ENCODE measurements around the gene ZNF223.
A peak's percentile ranks its signal among the peaks of the same experiment; 100 is the strongest.

The ZNF223 gene

GRCh38 chr19:44071824-44072542 is 20.1 kb downstream of the ZNF223 start, which contains the start of gene ZNF284:
TSS of gene ZNF284 (plus strand) at chr19:44072159. CDS start at chr19:44076390, 4,231 bp downstream.
- peak; percentile 87 for DNase-seq (ENCODE audit: low spot score)

GRCh38 chr19:44072543-44073401 is 20.9 kb downstream of the ZNF223 start:
- DNase-seq (ENCODE audit: low spot score) = no peak

GRCh38 chr19:44076325-44076724 is 24.5 kb downstream of the ZNF223 start:
- DNase-seq (ENCODE audit: low spot score) = no peak

GRCh38 chr19:44092108-44092507 is 40.3 kb downstream of the ZNF223 start:
- DNase-seq (ENCODE audit: low spot score) = no peak

GRCh38 chr19:44093931-44094765 is 42.3 kb downstream of the ZNF223 start, which contains the start of gene ZNF224:
TSS of gene ZNF224 (plus strand) at chr19:44094361. CDS start at chr19:44097874, 3,513 bp downstream.
- DNase-seq (ENCODE audit: low spot score) = peak; percentile 83

- no peak for DNase-seq (ENCODE audit: low spot score)
These were observed 55.9 kb downstream of the ZNF223 start for GRCh38 chr19:44107751-44108150.

- no peak for DNase-seq (ENCODE audit: low spot score)
These were observed 57.6 kb downstream of the ZNF223 start for GRCh38 chr19:44109458-44109857.

- DNase-seq (ENCODE audit: low spot score) = no peak
These were observed 60.2 kb downstream of the ZNF223 start for GRCh38 chr19:44111910-44112463.

GRCh38 chr19:44112802-44113137 is 60.9 kb downstream of the ZNF223 start:
- DNase-seq (ENCODE audit: low spot score) = no peak

GRCh38 chr19:44113138-44113783 is 61.4 kb downstream of the ZNF223 start, which contains the start of gene ZNF225:
TSS of gene ZNF225 (plus strand) at chr19:44113399. CDS start at chr19:44115828, 2,429 bp downstream.
- DNase-seq (ENCODE audit: low spot score) = peak; percentile 84

GRCh38 chr19:44113784-44114390 is 62.1 kb downstream of the ZNF223 start:
- DNase-seq (ENCODE audit: low spot score) = peak; percentile 14
